GM21723 (cell line): Measurements from ENCODE around the gene GUCA1C.
A peak's percentile ranks its signal among the peaks of the same experiment; 100 is the strongest.

ENCODE experiments used
- ATAC-seq: cut with Tn5 transposase; IDR thresholded peaks from one replicate; pipeline ENCODE4 v1.9.1; 2021; ENCODE audit warnings: mild to moderate bottlenecking, moderate library complexity; ENCODE audit not compliant: unreplicated experiment

The GUCA1C gene

GRCh38 chr3:108953700-108954099 is at the start of gene GUCA1C:
Gene GUCA1C, minus strand, starts transcription at chr3:108953879. Its CDS starts 117 bp downstream, at chr3:108953762.
- ATAC-seq: no peak

GRCh38 chr3:108998436-108998835 is 44.8 kb upstream of the GUCA1C start:
- no peak for ATAC-seq

GRCh38 chr3:108985844-108986243 is 32.2 kb upstream of the GUCA1C start:
- no peak for ATAC-seq

- ATAC-seq: no peak
These were observed 29.4 kb upstream of the GUCA1C start for GRCh38 chr3:108983051-108983450.

GRCh38 chr3:108976058-108976457 is 22.4 kb upstream of the GUCA1C start:
- no peak for ATAC-seq

- ATAC-seq: no peak
These were observed 19.3 kb upstream of the GUCA1C start for GRCh38 chr3:108973019-108973418.

- no peak for ATAC-seq
These were observed 18.8 kb upstream of the GUCA1C start for GRCh38 chr3:108972482-108972881.

- no peak for ATAC-seq
These were observed 16.9 kb upstream of the GUCA1C start for GRCh38 chr3:108970561-108970960.

- no peak for ATAC-seq
These were observed 13.1 kb upstream of the GUCA1C start for GRCh38 chr3:108966773-108967172.

- ATAC-seq: no peak
These were observed 5.3 kb upstream of the GUCA1C start for GRCh38 chr3:108959017-108959416.

GRCh38 chr3:108953210-108953609 is 469 bp downstream of the GUCA1C start:
- ATAC-seq: no peak

- ATAC-seq: no peak
These were observed 1.7 kb downstream of the GUCA1C start for GRCh38 chr3:108951820-108952501.

GRCh38 chr3:108947855-108948254 is 5.8 kb downstream of the GUCA1C start:
- no peak for ATAC-seq

- ATAC-seq: no peak
These were observed 7.1 kb downstream of the GUCA1C start for GRCh38 chr3:108946292-108947285.

GRCh38 chr3:108940568-108941263 is 13.0 kb downstream of the GUCA1C start:
- ATAC-seq: no peak

- ATAC-seq: no peak
These were observed 13.5 kb downstream of the GUCA1C start for GRCh38 chr3:108940166-108940565.

- no peak for ATAC-seq
These were observed 16.6 kb downstream of the GUCA1C start for GRCh38 chr3:108936924-108937689.

- ATAC-seq: no peak
These were observed 22.6 kb downstream of the GUCA1C start for GRCh38 chr3:108931035-108931434.

GRCh38 chr3:108918866-108919265 is 34.8 kb downstream of the GUCA1C start:
- ATAC-seq: no peak

GRCh38 chr3:108914774-108915641 is 38.7 kb downstream of the GUCA1C start:
- ATAC-seq: peak; percentile 95
